HG02798 (cell line): Measurements from ENCODE around the gene VAMP7.
"Not testable (repeated sequence)": the region's sequence is repeated elsewhere in the genome, so short reads cannot be mapped to it uniquely, and the experiment has no call there.

Experiments used
- ATAC-seq: cut with Tn5 transposase; IDR thresholded peaks from one replicate; pipeline ENCODE4 v1.9.1; 2021; ENCODE audit warnings: mild to moderate bottlenecking; ENCODE audit not compliant: unreplicated experiment, poor library complexity

VAMP7 gene, protein sequence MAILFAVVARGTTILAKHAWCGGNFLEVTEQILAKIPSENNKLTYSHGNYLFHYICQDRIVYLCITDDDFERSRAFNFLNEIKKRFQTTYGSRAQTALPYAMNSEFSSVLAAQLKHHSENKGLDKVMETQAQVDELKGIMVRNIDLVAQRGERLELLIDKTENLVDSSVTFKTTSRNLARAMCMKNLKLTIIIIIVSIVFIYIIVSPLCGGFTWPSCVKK

GRCh38 chrX:155881158-155881993 is at the start of gene VAMP7:
Gene VAMP7 (plus strand): TSS chrX:155881345. CDS start chrX:155889467, 8,122 bp downstream.
- ATAC-seq, result peak; percentile 98

GRCh38 chrX:155841232-155841631 is 39.9 kb upstream of the VAMP7 start:
- no peak for ATAC-seq

DNA sequence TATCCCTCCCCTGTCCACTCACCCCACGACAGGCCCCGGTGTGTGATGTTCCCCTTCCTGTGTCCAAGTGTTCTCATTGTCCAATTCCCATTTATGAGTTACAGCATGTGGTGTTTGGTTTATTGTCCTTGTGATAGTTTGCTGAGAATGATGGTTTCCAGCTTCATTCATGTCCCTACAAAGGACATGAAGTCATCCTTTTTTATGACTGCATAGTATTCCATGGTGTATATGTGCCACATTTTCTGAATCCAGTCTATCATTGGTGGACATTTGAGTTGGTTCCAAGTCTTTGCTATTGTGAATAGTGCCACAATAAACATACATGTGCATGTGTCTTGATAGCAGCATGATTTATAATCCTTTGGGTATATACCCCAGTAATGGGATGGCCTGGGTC is 29.4 kb upstream of the VAMP7 start:
- not testable (repeated sequence) for ATAC-seq

DNA sequence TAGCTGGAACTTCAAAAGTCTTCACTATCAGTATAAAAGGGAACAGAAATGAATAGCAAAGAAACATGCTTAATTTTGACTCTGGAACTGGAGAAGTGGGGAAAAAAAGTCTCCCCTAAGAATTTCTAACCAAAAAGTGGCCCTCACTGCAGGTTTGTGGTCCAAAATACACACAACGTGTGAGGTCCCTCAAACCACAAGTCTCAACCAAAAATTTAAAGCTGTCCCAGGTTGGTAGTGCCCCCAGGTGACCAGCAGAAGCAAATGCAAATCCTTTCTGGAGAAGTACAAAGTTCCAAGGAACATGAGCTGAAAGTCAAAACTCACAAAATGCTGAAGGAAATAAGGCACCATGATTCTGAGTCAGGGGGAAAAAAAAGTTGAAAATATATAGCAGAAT is 23.6 kb upstream of the VAMP7 start:
- ATAC-seq, result no peak

- no peak for ATAC-seq
Observed at GRCh38 chrX:155864655-155865054, 16.5 kb upstream of the VAMP7 start.

DNA sequence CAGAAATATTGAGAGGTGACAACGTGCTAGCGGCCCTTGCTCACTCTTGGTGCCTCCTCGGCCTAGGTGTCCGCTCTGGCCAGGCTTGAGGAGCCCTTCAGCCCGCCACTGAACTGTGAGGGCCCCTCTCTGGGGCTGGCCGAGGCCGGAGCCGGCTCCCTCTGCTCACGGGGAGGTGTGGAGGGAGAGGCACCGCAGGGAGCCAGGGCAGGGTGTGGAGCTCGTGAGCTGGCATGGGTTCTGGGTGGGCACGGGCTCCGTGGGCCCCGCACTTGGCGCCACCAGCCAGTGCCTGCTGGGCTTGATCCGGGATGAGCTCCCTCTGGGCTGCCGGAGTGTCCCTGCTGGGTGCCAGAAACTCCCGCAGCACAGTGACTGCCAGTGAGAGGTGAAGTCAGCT is 16.0 kb upstream of the VAMP7 start:
- ATAC-seq, result no peak

GRCh38 chrX:155867821-155868220 is 13.3 kb upstream of the VAMP7 start:
- ATAC-seq, result no peak

GRCh38 chrX:155870958-155871357 is 10.2 kb upstream of the VAMP7 start:
- no peak for ATAC-seq

GRCh38 chrX:155871934-155872333 is 9.2 kb upstream of the VAMP7 start:
- no peak for ATAC-seq

DNA sequence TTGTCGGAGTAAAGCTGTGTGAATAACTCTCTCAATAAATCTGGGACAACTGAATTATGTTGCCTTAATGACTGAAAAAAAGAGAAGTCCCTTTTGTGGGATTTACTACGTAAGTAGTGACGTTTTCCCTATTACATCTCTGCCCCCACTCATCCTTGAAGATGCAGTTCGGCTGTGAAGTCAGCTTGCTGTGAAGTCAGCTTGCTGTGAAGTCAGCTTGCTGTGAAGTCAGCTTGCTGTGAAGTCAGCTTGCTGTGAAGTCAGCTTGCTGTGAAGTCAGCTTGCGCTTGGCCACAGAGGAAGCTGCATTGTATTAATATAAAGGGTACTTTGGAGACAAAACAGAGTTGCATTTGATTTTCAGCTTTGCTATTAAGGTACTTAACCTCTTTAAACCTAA is 8.0 kb upstream of the VAMP7 start:
- ATAC-seq, result no peak

DNA sequence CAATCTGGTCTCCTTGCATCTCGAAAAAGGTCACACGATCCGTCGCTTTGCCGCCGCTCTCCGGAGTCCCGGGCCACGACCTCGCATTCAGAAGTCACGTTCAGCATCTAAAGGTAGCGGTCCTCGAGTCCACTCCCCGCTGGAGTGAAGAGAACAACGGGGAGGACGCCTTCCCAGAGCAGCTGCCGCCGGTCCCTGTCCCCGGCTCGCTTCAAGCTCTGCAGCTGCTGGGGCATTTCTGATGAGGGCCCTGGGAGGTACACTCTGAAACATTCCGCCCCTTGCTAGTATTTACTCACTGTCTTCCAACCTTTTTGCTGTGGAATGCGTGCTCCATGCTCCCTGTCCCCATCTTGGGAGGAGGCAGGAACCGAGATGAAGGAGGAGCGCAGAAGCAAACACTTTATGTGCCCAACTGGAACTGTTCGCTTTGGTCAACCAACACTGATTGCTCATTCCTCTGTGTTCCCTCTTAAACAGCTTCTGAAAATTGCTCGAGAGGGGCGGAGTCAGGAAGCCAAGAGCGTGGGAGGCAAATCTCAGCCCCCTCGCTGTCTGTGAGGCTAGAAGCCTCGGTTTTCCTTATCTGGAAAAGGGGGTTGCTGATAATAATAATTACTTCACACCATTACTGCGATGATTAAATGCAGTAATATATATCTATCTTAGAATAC is 6.4 kb upstream of the VAMP7 start:
- no peak for ATAC-seq

DNA sequence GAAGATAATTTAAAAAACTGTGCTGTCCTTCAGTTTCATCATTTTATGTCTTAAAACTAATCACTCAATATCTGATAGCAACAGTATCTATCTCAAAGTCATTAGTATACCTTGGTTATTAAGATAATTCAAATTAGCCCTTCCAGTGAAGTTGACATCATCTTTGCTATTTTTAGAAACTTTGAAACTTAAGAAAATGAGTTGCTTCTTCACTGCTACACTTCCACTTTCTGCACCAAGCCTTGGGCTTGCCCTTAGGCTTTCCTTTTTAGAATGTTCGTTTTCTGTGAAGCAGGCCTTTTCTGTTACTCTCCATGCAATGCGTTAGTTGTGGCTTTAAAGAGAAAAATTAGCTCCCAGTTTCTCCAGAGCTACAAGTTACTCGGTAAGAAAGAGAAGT is 4.4 kb upstream of the VAMP7 start:
- ATAC-seq, result no peak

GRCh38 chrX:155877288-155877687 is 3.9 kb upstream of the VAMP7 start:
- no peak for ATAC-seq

- no peak for ATAC-seq
Observed at GRCh38 chrX:155880586-155881157, 473 bp upstream of the VAMP7 start.

DNA sequence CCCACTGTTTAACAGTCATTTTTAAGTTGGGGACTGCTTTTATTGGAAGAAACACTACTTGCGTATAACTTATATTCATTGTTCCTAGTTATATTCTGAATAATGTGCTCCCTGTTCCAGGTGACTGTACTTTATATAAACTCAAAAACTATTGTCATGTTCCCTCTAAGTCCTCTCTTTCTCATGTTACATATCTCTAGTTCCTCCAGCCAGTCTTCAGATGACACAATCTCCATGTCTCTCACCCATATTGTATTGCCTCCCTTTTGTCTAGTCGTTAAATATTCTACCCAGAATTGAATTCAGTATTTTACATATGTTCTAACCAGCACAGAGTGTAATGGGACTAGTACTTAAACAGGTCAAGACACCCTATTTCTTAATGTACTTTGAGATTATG is 5.3 kb downstream of the VAMP7 start:
- ATAC-seq, result no peak

DNA sequence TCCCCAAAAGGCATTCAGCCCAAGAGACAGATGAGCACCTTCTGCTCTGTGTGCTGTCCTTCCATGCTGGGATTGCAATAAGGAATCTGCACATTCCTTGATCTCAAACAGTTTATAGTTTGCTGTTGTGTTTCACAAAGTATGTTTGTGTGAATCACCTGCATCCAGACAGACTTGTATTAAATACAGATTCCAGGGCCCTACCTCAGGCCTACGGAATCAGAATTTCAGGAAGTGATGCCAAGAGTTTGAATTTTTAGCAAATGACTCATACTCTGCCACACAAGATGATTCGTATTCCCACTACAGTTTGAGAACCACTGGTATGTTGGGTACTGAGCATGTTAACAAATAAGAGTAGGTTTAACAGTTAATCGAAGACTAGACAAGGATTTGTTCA is 7.0 kb downstream of the VAMP7 start:
- ATAC-seq, result no peak

DNA sequence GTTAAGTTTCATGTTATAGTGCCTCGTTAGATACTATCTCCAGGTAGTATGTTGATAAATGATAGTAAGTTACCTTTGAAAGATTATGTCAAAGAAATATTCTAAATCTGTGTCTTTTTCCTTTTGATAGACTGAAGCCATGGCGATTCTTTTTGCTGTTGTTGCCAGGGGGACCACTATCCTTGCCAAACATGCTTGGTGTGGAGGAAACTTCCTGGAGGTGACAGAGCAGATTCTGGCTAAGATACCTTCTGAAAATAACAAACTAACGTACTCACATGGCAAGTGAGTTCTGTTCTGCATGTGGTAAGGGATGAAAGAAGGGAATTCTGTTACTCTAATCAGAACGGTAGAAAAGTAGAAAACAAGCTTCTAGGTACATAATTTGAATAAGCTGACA is 8.2 kb downstream of the VAMP7 start:
- ATAC-seq, result no peak

DNA sequence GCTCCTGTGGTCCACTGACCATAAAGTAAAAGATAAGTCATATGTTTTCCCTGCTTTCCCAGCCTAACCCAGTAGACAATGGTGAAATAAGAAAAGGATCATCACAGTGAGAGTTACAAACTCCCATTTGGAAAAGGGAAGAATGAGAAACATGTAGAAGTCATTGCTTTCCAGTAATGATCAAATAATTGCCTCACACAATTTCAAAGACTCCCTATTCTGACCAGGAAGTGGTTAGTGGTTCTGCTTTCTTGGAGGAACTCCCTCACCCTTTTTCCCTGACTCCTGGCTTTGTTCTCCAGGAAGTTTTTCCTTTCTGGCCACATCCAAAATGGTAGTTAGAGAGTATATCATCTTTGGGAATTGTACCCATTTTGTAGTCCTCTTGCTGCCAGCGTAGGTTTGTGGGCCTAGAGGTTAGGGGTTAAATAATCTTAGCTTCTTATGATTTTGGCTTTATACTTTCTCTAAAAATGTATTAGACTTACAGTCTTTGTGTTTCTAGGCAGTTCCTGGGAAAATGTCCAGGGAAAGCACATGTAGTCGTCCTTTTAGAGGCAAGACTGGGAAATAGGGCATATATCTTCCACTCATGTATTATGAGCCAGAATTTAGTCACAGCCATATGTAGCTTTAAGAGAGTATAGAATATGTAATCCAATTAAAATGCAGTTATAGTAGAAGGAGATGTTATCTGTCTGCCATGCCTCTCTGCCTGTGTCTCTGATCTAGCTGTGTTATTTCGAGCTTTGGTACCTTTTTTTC is 10.5 kb downstream of the VAMP7 start:
- ATAC-seq, result no peak

DNA sequence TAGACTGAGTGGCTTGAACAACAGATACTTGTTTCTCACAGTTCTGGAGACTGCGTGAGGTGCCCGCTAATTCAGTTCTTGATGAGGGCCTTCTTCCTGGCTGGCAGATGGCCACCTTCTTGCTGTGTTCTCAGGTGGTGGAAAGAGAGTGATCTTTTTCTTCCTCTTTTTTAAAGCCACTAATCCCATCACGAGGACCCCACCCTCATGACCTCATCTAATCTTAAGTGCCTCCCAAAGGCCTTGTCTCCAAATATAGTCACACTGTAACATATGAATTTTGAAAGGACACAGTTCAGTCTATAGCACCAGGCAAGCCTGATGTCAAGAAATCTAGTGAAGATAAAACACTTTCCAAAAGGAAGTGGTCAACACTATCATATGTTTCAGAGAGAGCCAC is 12.4 kb downstream of the VAMP7 start:
- ATAC-seq, result no peak

- ATAC-seq, result no peak
Observed at GRCh38 chrX:155896512-155896911, 15.4 kb downstream of the VAMP7 start.
